ENCODE results near the gene ETS2.

ETS2 gene

DNA sequence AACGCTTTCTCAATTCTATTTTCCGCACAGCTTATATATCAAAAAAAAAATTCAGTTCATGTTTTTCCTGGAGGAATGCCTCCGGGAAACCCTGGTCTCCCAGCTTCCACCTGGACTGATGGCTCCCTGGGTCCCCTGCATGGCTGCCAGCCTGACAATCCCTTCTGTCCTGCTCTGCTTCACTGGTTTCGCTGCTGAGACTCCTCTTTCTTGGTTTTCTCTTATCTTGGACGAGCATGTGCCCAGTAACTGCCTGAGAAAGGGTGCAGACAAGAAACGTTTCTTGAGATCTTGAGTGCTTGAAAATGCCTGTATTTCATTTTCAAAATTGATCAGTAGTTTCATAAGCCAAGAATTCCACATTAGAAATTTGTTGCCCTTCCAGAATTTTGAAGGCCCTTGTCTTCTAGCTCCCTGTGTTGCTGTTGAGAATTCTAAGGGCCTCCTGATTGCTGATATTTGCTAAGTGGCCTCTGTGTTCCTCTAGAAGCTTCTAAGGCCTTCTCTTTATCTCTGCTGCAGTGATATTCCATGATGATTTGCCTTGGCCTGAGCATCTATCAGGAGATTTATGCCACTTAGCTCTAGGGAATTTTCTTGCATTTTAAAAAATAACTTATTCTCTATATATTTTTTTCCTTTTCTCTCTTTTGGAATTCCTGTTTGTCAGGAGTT is 44.7 kb downstream of the ETS2 start:
- H3K4me3 ChIP-seq (ENCODE audit: low read depth in 1 of 2, low read length in 1 of 2): no peak overlapping the region
- H3K27ac ChIP-seq: no peak overlapping the region
- no peaks in the 10 kb centered on the region for H3K36me3 ChIP-seq
- H3K4me1 ChIP-seq (ENCODE audit: control insufficient read depth in 1 of 2, insufficient read depth in 1 of 2, low read depth in 1 of 2, low read length in 1 of 2): peaks cover 0 to 4% of the 10 kb centered on the region in 2 experiments
- TF ChIP-seq, protein P1, sequence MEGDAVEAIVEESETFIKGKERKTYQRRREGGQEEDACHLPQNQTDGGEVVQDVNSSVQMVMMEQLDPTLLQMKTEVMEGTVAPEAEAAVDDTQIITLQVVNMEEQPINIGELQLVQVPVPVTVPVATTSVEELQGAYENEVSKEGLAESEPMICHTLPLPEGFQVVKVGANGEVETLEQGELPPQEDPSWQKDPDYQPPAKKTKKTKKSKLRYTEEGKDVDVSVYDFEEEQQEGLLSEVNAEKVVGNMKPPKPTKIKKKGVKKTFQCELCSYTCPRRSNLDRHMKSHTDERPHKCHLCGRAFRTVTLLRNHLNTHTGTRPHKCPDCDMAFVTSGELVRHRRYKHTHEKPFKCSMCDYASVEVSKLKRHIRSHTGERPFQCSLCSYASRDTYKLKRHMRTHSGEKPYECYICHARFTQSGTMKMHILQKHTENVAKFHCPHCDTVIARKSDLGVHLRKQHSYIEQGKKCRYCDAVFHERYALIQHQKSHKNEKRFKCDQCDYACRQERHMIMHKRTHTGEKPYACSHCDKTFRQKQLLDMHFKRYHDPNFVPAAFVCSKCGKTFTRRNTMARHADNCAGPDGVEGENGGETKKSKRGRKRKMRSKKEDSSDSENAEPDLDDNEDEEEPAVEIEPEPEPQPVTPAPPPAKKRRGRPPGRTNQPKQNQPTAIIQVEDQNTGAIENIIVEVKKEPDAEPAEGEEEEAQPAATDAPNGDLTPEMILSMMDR (IDR thresholded peaks at IDR 0.05): no peak
- H3K9me3 ChIP-seq: no peaks in the 10 kb centered on the region
- no peaks in the 10 kb centered on the region for H3K27me3 ChIP-seq

DNA sequence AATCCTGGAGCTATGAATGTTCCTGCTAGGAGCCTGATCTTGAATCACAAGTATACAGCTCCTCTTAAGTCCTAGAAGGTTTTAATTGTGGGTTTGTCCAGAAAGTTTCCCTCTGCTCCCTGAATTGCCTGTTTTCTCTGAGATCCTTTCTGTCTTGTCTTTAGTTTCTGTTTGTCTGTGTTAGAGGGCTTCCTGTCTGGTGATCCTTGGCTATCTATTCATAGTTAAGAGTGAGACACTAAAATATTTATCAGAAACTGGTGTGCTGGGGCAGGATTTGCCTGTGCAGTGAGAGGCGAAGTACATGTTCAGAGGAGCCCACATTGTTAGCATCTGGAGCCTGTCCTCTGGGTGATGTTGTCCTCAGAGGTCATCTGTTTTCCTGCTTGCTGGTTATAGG is 45.4 kb downstream of the ETS2 start:
- Histone ChIP-seq H3K4me3 (ENCODE audit: low read depth in 1 of 2, low read length in 1 of 2) (no peak overlapping the region), H3K9me3 (no peaks in the 10 kb centered on the region), H3K4me1 (ENCODE audit: control insufficient read depth in 1 of 2, insufficient read depth in 1 of 2, low read depth in 1 of 2, low read length in 1 of 2) (peaks cover 0 to 4% of the 10 kb centered on the region in 2 experiments), H3K36me3 (no peaks in the 10 kb centered on the region), H3K27me3 (no peaks in the 10 kb centered on the region), H3K27ac (no peak overlapping the region)
- TF ChIP-seq, protein P1 (IDR thresholded peaks at IDR 0.05): no peak

DNA sequence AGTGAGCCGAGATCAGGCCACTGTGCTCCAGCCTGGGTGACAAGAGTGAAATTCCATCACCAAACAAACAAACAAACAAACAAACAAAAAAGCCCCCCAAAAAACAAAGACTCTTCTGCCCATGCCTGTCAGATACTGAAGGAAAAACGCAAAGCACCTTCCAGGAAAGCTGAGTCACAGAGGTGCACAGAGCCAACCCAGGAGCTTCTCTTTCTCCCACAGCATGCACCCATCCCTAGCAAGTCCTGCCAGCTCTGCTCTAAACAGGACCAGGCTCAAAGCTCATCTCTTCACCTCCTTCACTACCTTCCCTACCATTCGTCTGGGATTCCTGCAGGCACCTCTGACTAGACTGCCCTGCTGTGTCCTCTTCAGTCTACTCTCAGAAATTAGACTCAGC is 46.5 kb downstream of the ETS2 start:
- TF ChIP-seq, protein P1 (IDR thresholded peaks at IDR 0.05): no peak

DNA sequence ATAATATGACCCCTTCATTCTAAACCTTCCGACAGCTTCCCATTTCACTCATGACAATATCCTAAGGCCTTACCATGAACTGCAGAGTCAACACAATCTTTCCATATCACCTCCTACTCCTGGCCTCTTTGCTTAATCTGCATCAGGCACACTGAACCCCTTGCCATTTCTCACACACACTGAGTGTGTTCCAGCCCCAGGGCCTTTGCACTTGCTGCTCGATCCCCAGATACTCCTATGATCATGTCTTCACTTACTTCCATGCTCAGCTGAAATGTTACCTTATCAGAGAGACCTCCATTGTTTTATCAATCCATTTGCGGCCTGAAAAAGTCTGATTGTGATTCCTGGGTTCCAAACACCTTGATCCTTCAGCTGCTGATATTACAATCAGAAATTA is 47.0 kb downstream of the ETS2 start:
- Histone ChIP-seq H3K36me3 (no peaks in the 10 kb centered on the region), H3K27me3 (no peaks in the 10 kb centered on the region), H3K9me3 (no peaks in the 10 kb centered on the region), H3K4me3 (ENCODE audit: low read depth in 1 of 2, low read length in 1 of 2) (no peak overlapping the region), H3K4me1 (ENCODE audit: control insufficient read depth in 1 of 2, insufficient read depth in 1 of 2, low read depth in 1 of 2, low read length in 1 of 2) (peaks cover 0 to 4% of the 10 kb centered on the region in 2 experiments), H3K27ac (no peak overlapping the region)
- TF ChIP-seq, protein P1 (IDR thresholded peaks at IDR 0.05): no peak

More for the DNA sequence above, 46.5 kb downstream of the ETS2 start:
- Histone ChIP-seq H3K27ac (no peak overlapping the region), H3K9me3 (no peaks in the 10 kb centered on the region), H3K36me3 (no peaks in the 10 kb centered on the region), H3K4me1 (ENCODE audit: control insufficient read depth in 1 of 2, insufficient read depth in 1 of 2, low read depth in 1 of 2, low read length in 1 of 2) (peaks cover 0 to 4% of the 10 kb centered on the region in 2 experiments), H3K4me3 (ENCODE audit: low read depth in 1 of 2, low read length in 1 of 2) (no peak overlapping the region), H3K27me3 (no peaks in the 10 kb centered on the region)

DNA sequence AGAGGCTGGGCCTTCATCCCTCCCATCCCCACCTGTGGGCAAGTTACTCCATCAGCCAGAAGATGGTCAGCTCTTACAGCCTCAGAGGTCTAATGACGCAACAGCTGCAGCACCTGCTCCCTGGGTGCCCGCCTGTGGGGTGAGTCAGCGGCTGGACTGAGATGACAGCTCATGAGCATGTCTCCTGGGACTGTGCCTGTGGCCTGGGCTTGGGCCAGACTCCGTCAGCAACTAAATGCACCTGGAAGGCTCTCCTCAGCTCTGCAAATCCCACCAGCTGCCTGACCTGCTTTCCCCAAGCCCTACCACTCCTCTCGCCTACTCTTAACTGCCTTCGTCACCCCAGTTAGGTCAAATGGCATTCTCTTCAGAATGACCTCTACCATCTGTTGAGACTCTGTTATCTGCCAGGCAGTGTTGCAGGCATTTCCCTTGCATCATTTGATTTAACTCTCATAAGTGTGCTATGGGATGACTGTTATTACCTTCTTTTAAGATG is 47.7 kb downstream of the ETS2 start:
- Histone ChIP-seq H3K36me3 (no peaks in the 10 kb centered on the region), H3K4me1 (ENCODE audit: control insufficient read depth in 1 of 2, insufficient read depth in 1 of 2, low read depth in 1 of 2, low read length in 1 of 2) (peaks cover 0 to 4% of the 10 kb centered on the region in 2 experiments), H3K27ac (no peak overlapping the region), H3K4me3 (ENCODE audit: low read depth in 1 of 2, low read length in 1 of 2) (no peak overlapping the region), H3K27me3 (no peaks in the 10 kb centered on the region), H3K9me3 (no peaks in the 10 kb centered on the region)
- TF ChIP-seq, protein P1 (IDR thresholded peaks at IDR 0.05): no peak
